HEK293T (cell line): ENCODE measurements around the gene RPL34.

Experiments used
- FOXK2 ChIP-seq: fragments of 450-650 bp; IDR thresholded peaks from 2 replicates; pipeline ENCODE4 v1.6.1; 2016; ENCODE audit warnings: mild to moderate bottlenecking
- HDGF ChIP-seq: fragments of 450-650 bp; IDR thresholded peaks from 2 replicates; pipeline ENCODE4 v1.6.1; 2017; ENCODE audit warnings: antibody characterized with exemption, borderline replicate concordance
- SP1 ChIP-seq: fragments of 450-650 bp; IDR thresholded peaks from 2 replicates; pipeline ENCODE4 v1.6.1; 2017
- ZNF384 ChIP-seq: fragments of 450-650 bp; IDR thresholded peaks from 2 replicates; pipeline ENCODE4 v1.6.1; 2016

DNA sequence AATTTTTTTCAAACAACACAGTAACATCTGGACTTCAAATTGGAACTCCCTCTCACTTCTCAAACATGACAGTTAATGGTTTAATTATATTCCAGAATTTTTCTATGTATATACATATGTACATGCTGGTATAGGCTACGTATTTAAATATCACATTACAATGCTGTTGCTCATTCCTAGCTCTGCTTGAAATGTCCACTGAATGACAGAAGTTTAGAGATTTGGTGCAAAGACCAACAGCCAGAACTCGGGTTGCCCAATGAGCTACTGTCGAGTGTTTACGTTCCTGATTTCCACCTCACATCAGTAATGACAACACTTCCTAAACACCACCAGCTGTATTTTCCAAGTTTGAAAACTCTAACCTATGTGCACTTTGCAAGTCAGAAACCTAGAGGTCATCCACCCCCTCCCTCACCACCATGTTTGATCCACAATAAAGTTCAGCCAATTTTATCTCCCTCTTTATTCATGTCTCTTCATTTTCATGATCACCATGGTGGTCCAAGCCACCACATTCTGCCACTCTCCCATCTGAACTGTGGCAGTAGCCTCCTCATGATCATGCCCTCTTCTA, 49.3 kb upstream of the RPL34 start:
- TF ChIP-seq ZNF384 (no peak), SP1 (no peak), FOXK2 (no peak), HDGF (no peak)
